ENCODE data around the gene LIMS3.
"Not testable (repeated sequence)": the region's sequence is repeated elsewhere in the genome, so short reads cannot be mapped to it uniquely, and the experiment has no call there.

The LIMS3 gene

GRCh38 chr2:109924481-109924880 lies 26.0 kb downstream of the LIMS3 start:
- not testable (repeated sequence) for DNase-seq (ENCODE audit: low read depth)

DNA sequence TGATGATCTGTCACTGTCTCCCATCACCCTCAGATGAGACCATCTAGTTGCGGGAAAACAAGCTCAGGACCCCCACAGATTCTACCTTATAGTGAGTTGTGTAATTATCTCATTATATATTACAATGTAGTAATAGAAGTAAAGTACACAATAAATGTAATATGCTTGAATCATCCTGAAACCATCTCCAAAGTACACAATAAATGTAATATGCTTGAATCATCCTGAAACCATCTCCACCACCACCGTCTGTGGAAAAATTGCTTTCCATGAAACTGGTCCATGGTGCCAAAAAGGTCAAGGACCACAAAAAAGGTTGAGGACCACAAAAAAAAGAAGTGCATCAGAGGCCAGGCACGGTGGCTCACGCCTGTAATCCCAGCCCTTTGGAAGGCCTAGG lies 29.3 kb downstream of the LIMS3 start:
- DNase-seq (ENCODE audit: low read depth), result not testable (repeated sequence)

- not testable (repeated sequence) for DNase-seq (ENCODE audit: low read depth)
These were observed 30.7 kb downstream of the LIMS3 start for GRCh38 chr2:109929222-109929621.

- not testable (repeated sequence) for DNase-seq (ENCODE audit: low read depth)
These were observed 38.0 kb downstream of the LIMS3 start for GRCh38 chr2:109936534-109936933.

DNA sequence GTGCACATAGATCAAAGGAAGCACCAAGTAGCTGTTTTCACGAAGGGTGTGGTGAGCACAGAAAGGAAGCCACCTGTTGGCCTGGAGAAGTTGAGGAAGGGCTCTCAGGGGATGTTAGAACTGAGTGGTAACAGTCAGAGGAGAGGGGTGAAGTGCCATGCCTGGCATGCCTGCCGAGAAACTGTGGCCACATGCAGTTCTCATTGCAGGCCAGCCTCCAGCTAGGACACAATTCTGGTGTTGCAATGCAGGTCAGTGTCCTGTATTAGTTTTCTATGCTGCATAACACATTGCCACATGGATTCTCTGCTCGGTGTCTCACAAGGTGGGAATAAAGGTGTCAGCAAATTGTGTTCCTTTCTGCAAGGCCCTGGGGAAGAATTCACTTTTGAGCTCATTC lies 46.9 kb downstream of the LIMS3 start:
- not testable (repeated sequence) for DNase-seq (ENCODE audit: low read depth)

GRCh38 chr2:109947262-109947958 lies 48.9 kb downstream of the LIMS3 start:
- DNase-seq (ENCODE audit: low read depth), result not testable (repeated sequence)

- DNase-seq (ENCODE audit: low read depth), result not testable (repeated sequence)
These were observed 49.6 kb downstream of the LIMS3 start for GRCh38 chr2:109947959-109948520.

DNA sequence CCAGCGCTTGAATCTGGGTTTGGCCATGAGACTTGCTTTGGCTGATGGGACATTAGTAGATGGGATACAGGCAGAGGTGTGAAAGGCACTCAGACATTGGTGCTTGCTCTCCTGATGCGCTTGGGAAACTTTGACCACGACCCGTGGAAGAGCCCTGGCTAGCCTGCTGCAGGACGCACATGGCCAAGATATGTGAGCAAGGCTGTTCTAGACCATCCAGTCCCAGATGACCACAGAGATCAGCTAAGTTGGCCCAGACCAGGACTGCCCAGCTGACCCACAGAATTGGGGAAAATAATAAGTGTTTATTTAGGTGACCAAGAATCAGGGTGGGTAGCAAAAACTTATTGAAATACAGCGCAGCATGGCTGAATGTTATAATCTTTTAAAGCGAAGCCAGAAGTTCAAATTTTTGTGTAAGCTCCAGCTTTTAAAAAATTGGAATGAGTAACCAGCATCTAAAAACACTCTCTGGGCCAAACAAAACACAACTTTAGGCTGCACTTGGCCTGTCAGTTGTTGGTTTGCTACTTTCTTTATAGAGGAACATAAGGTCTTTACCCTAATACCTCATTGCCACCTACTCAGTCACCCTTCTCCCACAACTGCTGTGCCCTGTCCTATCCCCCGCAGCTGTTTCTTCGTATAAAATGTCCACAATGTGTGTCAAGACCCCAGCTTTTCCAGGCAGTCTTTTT lies 51.8 kb downstream of the LIMS3 start:
- not testable (repeated sequence) for DNase-seq (ENCODE audit: low read depth)

- not testable (repeated sequence) for DNase-seq (ENCODE audit: low read depth)
These were observed 65.5 kb downstream of the LIMS3 start for GRCh38 chr2:109963942-109964341.

- DNase-seq (ENCODE audit: low read depth), result not testable (repeated sequence)
These were observed 67.0 kb downstream of the LIMS3 start for GRCh38 chr2:109965482-109965881.

- DNase-seq (ENCODE audit: low read depth), result not testable (repeated sequence)
These were observed 67.7 kb downstream of the LIMS3 start for GRCh38 chr2:109966107-109966736.

GRCh38 chr2:109966858-109967257 lies 68.4 kb downstream of the LIMS3 start:
- DNase-seq (ENCODE audit: low read depth), result not testable (repeated sequence)

DNA sequence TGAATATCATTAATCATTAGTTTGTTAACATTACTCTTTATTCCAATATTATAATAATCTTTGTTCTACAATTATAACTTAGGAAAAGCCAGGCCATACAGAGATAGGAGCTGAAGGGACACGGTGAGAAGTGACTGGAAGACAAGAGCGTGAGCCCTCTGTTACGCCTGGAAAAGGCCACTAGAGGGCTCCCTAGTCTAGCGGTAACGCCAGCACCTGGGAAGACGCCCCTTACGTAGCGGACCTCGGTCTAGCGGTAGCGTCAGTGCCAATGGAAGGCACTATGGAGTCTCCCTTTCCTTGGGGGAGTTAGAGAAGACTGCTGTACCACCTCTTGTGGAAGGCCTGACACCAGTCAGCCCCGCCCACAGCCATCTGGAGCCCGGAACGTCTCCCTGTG lies 71.4 kb downstream of the LIMS3 start:
- DNase-seq (ENCODE audit: low read depth), result not testable (repeated sequence)

- not testable (repeated sequence) for DNase-seq (ENCODE audit: low read depth)
These were observed 73.2 kb downstream of the LIMS3 start for GRCh38 chr2:109971710-109972109.
